Measurements from ENCODE around the gene ADARB2. TPM values are rescaled to one million over a fixed set of nuclear protein-coding genes. Genes with fewer than 3 reads are reported as not detected.

Gene ADARB2
- total and polyA plus RNA-seq, 2 donors (not counting 1 experiment from before 2014, with no cell fraction given): not detected

DNA sequence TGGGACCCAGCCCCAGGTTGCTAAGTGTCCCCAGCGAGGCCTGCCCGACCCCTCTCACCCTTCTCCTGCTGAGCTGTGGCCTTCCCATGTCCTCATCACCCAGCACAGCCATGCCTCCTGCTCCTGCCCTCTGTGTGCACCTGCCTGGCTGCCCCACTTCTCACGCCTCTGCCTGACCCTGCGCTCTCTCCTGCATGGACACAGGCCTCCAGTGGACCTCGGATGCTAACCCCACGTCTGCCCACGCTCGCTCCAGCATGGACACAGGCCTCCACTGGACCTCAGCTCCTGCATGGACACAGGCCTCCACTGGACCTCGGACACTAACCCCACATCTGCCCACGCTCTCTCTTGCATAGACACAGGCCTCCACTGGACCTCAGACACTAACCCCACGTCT is 111.6 kb downstream of the ADARB2 start:
- no peaks in the 10 kb centered on the region for H3K9me3 ChIP-seq (ENCODE audit: control insufficient read depth, insufficient read depth, low read depth, low read length)
- H3K4me1 ChIP-seq (ENCODE audit: control insufficient read depth, extremely low read depth, insufficient read depth, low read length): no peaks in the 10 kb centered on the region
- H4K20me1 ChIP-seq (ENCODE audit: control insufficient read depth, extremely low read depth, insufficient read depth, low read length): no peaks in the 10 kb centered on the region
- no peak for TF ChIP-seq EZH2 (IDR thresholded peaks at IDR 0.05; ENCODE audit: low read length, missing control alignments)
- TF ChIP-seq, protein P1, sequence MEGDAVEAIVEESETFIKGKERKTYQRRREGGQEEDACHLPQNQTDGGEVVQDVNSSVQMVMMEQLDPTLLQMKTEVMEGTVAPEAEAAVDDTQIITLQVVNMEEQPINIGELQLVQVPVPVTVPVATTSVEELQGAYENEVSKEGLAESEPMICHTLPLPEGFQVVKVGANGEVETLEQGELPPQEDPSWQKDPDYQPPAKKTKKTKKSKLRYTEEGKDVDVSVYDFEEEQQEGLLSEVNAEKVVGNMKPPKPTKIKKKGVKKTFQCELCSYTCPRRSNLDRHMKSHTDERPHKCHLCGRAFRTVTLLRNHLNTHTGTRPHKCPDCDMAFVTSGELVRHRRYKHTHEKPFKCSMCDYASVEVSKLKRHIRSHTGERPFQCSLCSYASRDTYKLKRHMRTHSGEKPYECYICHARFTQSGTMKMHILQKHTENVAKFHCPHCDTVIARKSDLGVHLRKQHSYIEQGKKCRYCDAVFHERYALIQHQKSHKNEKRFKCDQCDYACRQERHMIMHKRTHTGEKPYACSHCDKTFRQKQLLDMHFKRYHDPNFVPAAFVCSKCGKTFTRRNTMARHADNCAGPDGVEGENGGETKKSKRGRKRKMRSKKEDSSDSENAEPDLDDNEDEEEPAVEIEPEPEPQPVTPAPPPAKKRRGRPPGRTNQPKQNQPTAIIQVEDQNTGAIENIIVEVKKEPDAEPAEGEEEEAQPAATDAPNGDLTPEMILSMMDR (conservative IDR thresholded peaks at IDR 0.05 in 1 of 2, IDR thresholded peaks at IDR 0.05 in 1 of 2; ENCODE audit: low read depth in 1 of 2, low read length in 2 of 2): no peak
- H2AFZ ChIP-seq (ENCODE audit: low read length): no peak overlapping the region
- H3K27me3 ChIP-seq (ENCODE audit: control insufficient read depth, insufficient read depth, low read length): no peaks in the 10 kb centered on the region
- DNase-seq (ENCODE audit: low read depth in 2 of 2): no peak
- no peak overlapping the region for H3K4me3 ChIP-seq (replicated peaks in 1 of 4; ENCODE audit: control extremely low read depth in 1 of 4, insufficient read depth in 1 of 4, low read depth in 3 of 4, low read length in 4 of 4)
- H3K27ac ChIP-seq (ENCODE audit: insufficient read depth, low read length): no peak overlapping the region
- no peaks in the 10 kb centered on the region for H3K36me3 ChIP-seq (ENCODE audit: control insufficient read depth, insufficient read depth, low read length)
- H3K9ac ChIP-seq (ENCODE audit: insufficient read depth, low read length): no peak overlapping the region
- H3K4me2 ChIP-seq (ENCODE audit: extremely low read depth, insufficient read depth, low read length): no peak overlapping the region
- no peaks in the 10 kb centered on the region for H3K79me2 ChIP-seq (ENCODE audit: control insufficient read depth, insufficient read depth, low read length)

DNA sequence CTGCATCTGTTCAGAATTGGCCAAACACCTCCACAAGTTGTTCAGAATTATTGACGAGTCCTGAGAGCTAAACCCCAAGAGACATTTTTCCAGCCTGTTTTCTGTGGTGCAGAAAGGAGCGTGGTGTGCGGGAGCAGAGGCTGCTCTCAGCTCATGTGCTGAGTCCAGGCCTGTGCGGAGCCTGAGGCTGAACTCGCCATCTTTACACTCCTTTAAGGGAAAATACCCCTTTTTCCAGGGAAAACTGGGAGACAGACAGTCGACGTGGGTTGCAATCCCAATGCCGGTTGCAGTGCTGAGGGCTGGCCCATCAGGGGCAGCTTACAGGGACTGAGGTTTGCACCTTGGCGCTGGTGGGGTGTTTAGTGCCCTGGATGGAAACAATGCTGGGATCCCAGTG is 112.2 kb downstream of the ADARB2 start:
- no peak for DNase-seq (ENCODE audit: low read depth in 2 of 2)
- Histone ChIP-seq H3K4me3 (replicated peaks in 1 of 4; ENCODE audit: control extremely low read depth in 1 of 4, insufficient read depth in 1 of 4, low read depth in 3 of 4, low read length in 4 of 4) (no peak overlapping the region), H4K20me1 (ENCODE audit: control insufficient read depth, extremely low read depth, insufficient read depth, low read length) (no peaks in the 10 kb centered on the region), H3K79me2 (ENCODE audit: control insufficient read depth, insufficient read depth, low read length) (no peaks in the 10 kb centered on the region), H3K9ac (ENCODE audit: insufficient read depth, low read length) (no peak overlapping the region), H3K27ac (ENCODE audit: insufficient read depth, low read length) (no peak overlapping the region), H3K4me2 (ENCODE audit: extremely low read depth, insufficient read depth, low read length) (no peak overlapping the region), H3K9me3 (ENCODE audit: control insufficient read depth, insufficient read depth, low read depth, low read length) (no peaks in the 10 kb centered on the region), H2AFZ (ENCODE audit: low read length) (no peak overlapping the region), H3K4me1 (ENCODE audit: control insufficient read depth, extremely low read depth, insufficient read depth, low read length) (no peaks in the 10 kb centered on the region), H3K27me3 (ENCODE audit: control insufficient read depth, insufficient read depth, low read length) (no peaks in the 10 kb centered on the region), H3K36me3 (ENCODE audit: control insufficient read depth, insufficient read depth, low read length) (no peaks in the 10 kb centered on the region)
- TF ChIP-seq EZH2 (IDR thresholded peaks at IDR 0.05; ENCODE audit: low read length, missing control alignments): no peak
- TF ChIP-seq, protein P1 (conservative IDR thresholded peaks at IDR 0.05 in 1 of 2, IDR thresholded peaks at IDR 0.05 in 1 of 2; ENCODE audit: low read depth in 1 of 2, low read length in 2 of 2): no peak

DNA sequence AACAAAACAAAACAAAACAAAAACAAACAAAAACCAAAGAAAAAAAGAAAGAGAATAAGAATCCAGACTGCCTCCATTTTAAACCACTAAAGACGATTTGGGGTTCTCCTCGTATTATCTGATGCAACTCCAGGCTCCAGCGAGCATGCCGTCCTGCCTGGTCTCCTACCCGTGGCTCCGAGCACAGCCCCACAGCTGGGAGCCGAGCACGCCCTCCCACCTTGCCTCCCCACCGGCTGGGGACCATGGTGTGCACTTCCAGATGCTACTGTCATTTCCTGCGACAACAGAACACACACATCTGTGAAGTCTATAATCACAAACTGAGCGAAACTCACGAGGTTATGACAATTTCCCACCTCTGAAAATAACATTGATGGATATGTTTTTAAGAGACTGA is 113.1 kb downstream of the ADARB2 start:
- no peaks in the 10 kb centered on the region for H3K79me2 ChIP-seq (ENCODE audit: control insufficient read depth, insufficient read depth, low read length)
- no peaks in the 10 kb centered on the region for H3K36me3 ChIP-seq (ENCODE audit: control insufficient read depth, insufficient read depth, low read length)
- no peak for DNase-seq (ENCODE audit: low read depth in 2 of 2)
- no peak overlapping the region for H2AFZ ChIP-seq (ENCODE audit: low read length)
- no peaks in the 10 kb centered on the region for H3K4me1 ChIP-seq (ENCODE audit: control insufficient read depth, extremely low read depth, insufficient read depth, low read length)
- no peaks in the 10 kb centered on the region for H3K9me3 ChIP-seq (ENCODE audit: control insufficient read depth, insufficient read depth, low read depth, low read length)
- no peaks in the 10 kb centered on the region for H4K20me1 ChIP-seq (ENCODE audit: control insufficient read depth, extremely low read depth, insufficient read depth, low read length)
- H3K9ac ChIP-seq (ENCODE audit: insufficient read depth, low read length): no peak overlapping the region
- no peak overlapping the region for H3K4me2 ChIP-seq (ENCODE audit: extremely low read depth, insufficient read depth, low read length)
- H3K27ac ChIP-seq (ENCODE audit: insufficient read depth, low read length): no peak overlapping the region
- TF ChIP-seq, protein P1 (conservative IDR thresholded peaks at IDR 0.05 in 1 of 2, IDR thresholded peaks at IDR 0.05 in 1 of 2; ENCODE audit: low read depth in 1 of 2, low read length in 2 of 2): no peak
- TF ChIP-seq EZH2 (IDR thresholded peaks at IDR 0.05; ENCODE audit: low read length, missing control alignments): no peak
- no peaks in the 10 kb centered on the region for H3K27me3 ChIP-seq (ENCODE audit: control insufficient read depth, insufficient read depth, low read length)
- H3K4me3 ChIP-seq (replicated peaks in 1 of 4; ENCODE audit: control extremely low read depth in 1 of 4, insufficient read depth in 1 of 4, low read depth in 3 of 4, low read length in 4 of 4): no peak overlapping the region
